ENCODE measurements around the gene TBC1D14.

GRCh38 chr4:6890358-6890757, 19.3 kb upstream of the TBC1D14 start:
- TF ChIP-seq, protein P1, sequence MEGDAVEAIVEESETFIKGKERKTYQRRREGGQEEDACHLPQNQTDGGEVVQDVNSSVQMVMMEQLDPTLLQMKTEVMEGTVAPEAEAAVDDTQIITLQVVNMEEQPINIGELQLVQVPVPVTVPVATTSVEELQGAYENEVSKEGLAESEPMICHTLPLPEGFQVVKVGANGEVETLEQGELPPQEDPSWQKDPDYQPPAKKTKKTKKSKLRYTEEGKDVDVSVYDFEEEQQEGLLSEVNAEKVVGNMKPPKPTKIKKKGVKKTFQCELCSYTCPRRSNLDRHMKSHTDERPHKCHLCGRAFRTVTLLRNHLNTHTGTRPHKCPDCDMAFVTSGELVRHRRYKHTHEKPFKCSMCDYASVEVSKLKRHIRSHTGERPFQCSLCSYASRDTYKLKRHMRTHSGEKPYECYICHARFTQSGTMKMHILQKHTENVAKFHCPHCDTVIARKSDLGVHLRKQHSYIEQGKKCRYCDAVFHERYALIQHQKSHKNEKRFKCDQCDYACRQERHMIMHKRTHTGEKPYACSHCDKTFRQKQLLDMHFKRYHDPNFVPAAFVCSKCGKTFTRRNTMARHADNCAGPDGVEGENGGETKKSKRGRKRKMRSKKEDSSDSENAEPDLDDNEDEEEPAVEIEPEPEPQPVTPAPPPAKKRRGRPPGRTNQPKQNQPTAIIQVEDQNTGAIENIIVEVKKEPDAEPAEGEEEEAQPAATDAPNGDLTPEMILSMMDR (IDR thresholded peaks at IDR 0.05): no peak
- TF ChIP-seq MXI1 (IDR thresholded peaks at IDR 0.05; ENCODE audit: low read depth, low read length): no peak
- TF ChIP-seq RXRA (IDR thresholded peaks at IDR 0.05; ENCODE audit: borderline replicate concordance, low read depth): no peak
- TF ChIP-seq EZH2phosphoT487 (IDR thresholded peaks at IDR 0.05; ENCODE audit: borderline replicate concordance, low read depth): no peak
- no peak for TF ChIP-seq USF2 (IDR thresholded peaks at IDR 0.05; ENCODE audit: borderline replicate concordance, low read depth, low read length)
- TF ChIP-seq SIN3A (IDR thresholded peaks at IDR 0.05; ENCODE audit: borderline replicate concordance, low read depth, low read length): no peak
- TF ChIP-seq, protein P2, sequence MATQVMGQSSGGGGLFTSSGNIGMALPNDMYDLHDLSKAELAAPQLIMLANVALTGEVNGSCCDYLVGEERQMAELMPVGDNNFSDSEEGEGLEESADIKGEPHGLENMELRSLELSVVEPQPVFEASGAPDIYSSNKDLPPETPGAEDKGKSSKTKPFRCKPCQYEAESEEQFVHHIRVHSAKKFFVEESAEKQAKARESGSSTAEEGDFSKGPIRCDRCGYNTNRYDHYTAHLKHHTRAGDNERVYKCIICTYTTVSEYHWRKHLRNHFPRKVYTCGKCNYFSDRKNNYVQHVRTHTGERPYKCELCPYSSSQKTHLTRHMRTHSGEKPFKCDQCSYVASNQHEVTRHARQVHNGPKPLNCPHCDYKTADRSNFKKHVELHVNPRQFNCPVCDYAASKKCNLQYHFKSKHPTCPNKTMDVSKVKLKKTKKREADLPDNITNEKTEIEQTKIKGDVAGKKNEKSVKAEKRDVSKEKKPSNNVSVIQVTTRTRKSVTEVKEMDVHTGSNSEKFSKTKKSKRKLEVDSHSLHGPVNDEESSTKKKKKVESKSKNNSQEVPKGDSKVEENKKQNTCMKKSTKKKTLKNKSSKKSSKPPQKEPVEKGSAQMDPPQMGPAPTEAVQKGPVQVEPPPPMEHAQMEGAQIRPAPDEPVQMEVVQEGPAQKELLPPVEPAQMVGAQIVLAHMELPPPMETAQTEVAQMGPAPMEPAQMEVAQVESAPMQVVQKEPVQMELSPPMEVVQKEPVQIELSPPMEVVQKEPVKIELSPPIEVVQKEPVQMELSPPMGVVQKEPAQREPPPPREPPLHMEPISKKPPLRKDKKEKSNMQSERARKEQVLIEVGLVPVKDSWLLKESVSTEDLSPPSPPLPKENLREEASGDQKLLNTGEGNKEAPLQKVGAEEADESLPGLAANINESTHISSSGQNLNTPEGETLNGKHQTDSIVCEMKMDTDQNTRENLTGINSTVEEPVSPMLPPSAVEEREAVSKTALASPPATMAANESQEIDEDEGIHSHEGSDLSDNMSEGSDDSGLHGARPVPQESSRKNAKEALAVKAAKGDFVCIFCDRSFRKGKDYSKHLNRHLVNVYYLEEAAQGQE (IDR thresholded peaks at IDR 0.05; ENCODE audit: low read depth, low read length): no peak
- no peak for TF ChIP-seq RAD21 (IDR thresholded peaks at IDR 0.05; ENCODE audit: low read length)
- TF ChIP-seq TAF1 (IDR thresholded peaks at IDR 0.05; ENCODE audit: borderline replicate concordance, low read depth, low read length): no peak
- TF ChIP-seq TEAD4 (IDR thresholded peaks at IDR 0.05; ENCODE audit: borderline replicate concordance, insufficient read depth): no peak
- TF ChIP-seq NRF1 (IDR thresholded peaks at IDR 0.05; ENCODE audit: low read depth, low read length): no peak
- no peak for TF ChIP-seq EP300 (IDR thresholded peaks at IDR 0.05; ENCODE audit: borderline replicate concordance in 1 of 2, low read depth in 1 of 2, low read length in 1 of 2)
